Brain microvascular endothelial cell (primary cell): ENCODE results near the gene SUN5.

Experiments
- DNase-seq: peaks from one replicate; pipeline ENCODE4 v3.0.0-alpha.2; 2020
- H3K27ac ChIP-seq: fragments of 250-450 bp; sonication (Bioruptor Pico); 2 replicates; pipeline ENCODE4 v1.5.1; 2020; ENCODE audit warnings: mild to moderate bottlenecking, moderate library complexity
- H3K27me3 ChIP-seq: fragments of 250-450 bp; sonication (Bioruptor Pico); replicated peaks from 2 replicates; pipeline ENCODE4 v1.5.1; 2020; ENCODE audit warnings: mild to moderate bottlenecking
- H3K36me3 ChIP-seq: fragments of 250-450 bp; sonication (Bioruptor Pico); replicated peaks from 2 replicates; pipeline ENCODE4 v1.5.1; 2020; ENCODE audit warnings: mild to moderate bottlenecking
- H3K4me3 ChIP-seq: 2 replicates; pipeline ENCODE4 v1.5.1; 2011; ENCODE audit warnings: low read depth, mild to moderate bottlenecking, control low read depth, low read length, moderate library complexity
- CTCF ChIP-seq: IDR thresholded peaks from 2 replicates; pipeline ENCODE4 v1.5.1; 2011; ENCODE audit warnings: low read depth, mild to moderate bottlenecking, moderate library complexity, low read length, control low read depth, inconsistent platforms; ENCODE audit errors: missing control alignments
- in situ Hi-C: cut with HindIII; loops from 2 replicates; pipeline ENCODE4 v1.10.0; 2017; ENCODE audit warnings: low sequenced_read_pairs, low pct_ligation_motif_present

The SUN5 gene

GRCh38 chr20:32946629-32947028 is 57.6 kb downstream of the SUN5 start:
- in situ Hi-C loops, result no loop called here
- Histone ChIP-seq H3K27me3 (peaks cover 10% of the 10 kb centered on the region), H3K36me3 (no peaks in the 10 kb centered on the region), H3K4me3 (no peak overlapping the region), H3K27ac (no peak overlapping the region)
- no peak for DNase-seq
- no peak for TF ChIP-seq CTCF

GRCh38 chr20:32945710-32946221 is 58.5 kb downstream of the SUN5 start:
- Histone ChIP-seq H3K27me3 (peaks cover 6% of the 10 kb centered on the region), H3K4me3 (no peak overlapping the region), H3K36me3 (no peaks in the 10 kb centered on the region), H3K27ac (no peak overlapping the region)
- peak; percentile 9 for DNase-seq
- in situ Hi-C loops, result no loop called here
- peak; percentile 71 for TF ChIP-seq CTCF

GRCh38 chr20:32943490-32944052 is 60.7 kb downstream of the SUN5 start:
- DNase-seq, result no peak
- no peak overlapping the region for H3K27ac ChIP-seq
- no peaks in the 10 kb centered on the region for H3K27me3 ChIP-seq
- no peak for TF ChIP-seq CTCF
- no peak overlapping the region for H3K4me3 ChIP-seq
- H3K36me3 ChIP-seq, result no peaks in the 10 kb centered on the region
- in situ Hi-C loops, result no loop called here

- no peaks in the 10 kb centered on the region for H3K36me3 ChIP-seq
- H3K27me3 ChIP-seq, result no peaks in the 10 kb centered on the region
- DNase-seq, result no peak
- H3K27ac ChIP-seq, result no peak overlapping the region
- H3K4me3 ChIP-seq, result no peak overlapping the region
- TF ChIP-seq CTCF, result no peak
- in situ Hi-C loops, result no loop called here
Measured at GRCh38 chr20:32941155-32941885, 62.9 kb downstream of the SUN5 start.

- in situ Hi-C loops, result no loop called here
- H3K27me3 ChIP-seq, result no peaks in the 10 kb centered on the region
- no peak for TF ChIP-seq CTCF
Measured at GRCh38 chr20:32934580-32934979, 69.7 kb downstream of the SUN5 start.

More at GRCh38 chr20:32934580-32934979, 69.7 kb downstream of the SUN5 start:
- no peak overlapping the region for H3K4me3 ChIP-seq
- no peak for DNase-seq
- no peaks in the 10 kb centered on the region for H3K36me3 ChIP-seq
- H3K27ac ChIP-seq, result no peak overlapping the region
